Loucy (cell line): ENCODE measurements around the gene PRCD.
A peak's percentile ranks its signal among the peaks of the same experiment; 100 is the strongest.
"Not testable (repeated sequence)": the region's sequence is repeated elsewhere in the genome, so short reads cannot be mapped to it uniquely, and the experiment has no call there.

ENCODE experiments used
- H2AFZ ChIP-seq: fragments of 200-600 bp; sonication (generic); 2 replicates; pipeline ENCODE4 v1.6.0; 2016; ENCODE audit warnings: antibody characterized with exemption, mild to moderate bottlenecking, low read length, moderate library complexity
- H3F3A ChIP-seq: fragments of 200-600 bp; 2 replicates; pipeline ENCODE4 v1.6.0; 2016; ENCODE audit warnings: antibody characterized with exemption, low read depth, mild to moderate bottlenecking
- H3K27me3 ChIP-seq: fragments of 200-600 bp; sonication (generic); 2 replicates; pipeline ENCODE4 v1.6.1; 2014; ENCODE audit warnings: low read length, mild to moderate bottlenecking; ENCODE audit not compliant: insufficient read depth, poor library complexity, severe bottlenecking
- H3K36me3 ChIP-seq: fragments of 200-600 bp; sonication (generic); 2 replicates; pipeline ENCODE4 v1.6.1; 2016; ENCODE audit warnings: low read length; ENCODE audit not compliant: insufficient read depth
- H3K4me1 ChIP-seq: fragments of 200-600 bp; sonication (generic); 2 replicates; pipeline ENCODE4 v1.5.1; 2014; ENCODE audit warnings: low read length, mild to moderate bottlenecking; ENCODE audit not compliant: insufficient read depth, poor library complexity, severe bottlenecking
- H3K4me2 ChIP-seq: fragments of 200-600 bp; sonication (generic); 2 replicates; pipeline ENCODE4 v1.6.0; 2014; ENCODE audit warnings: antibody characterized with exemption, low read length, low read depth, mild to moderate bottlenecking; ENCODE audit not compliant: poor library complexity, severe bottlenecking
- H3K4me3 ChIP-seq: fragments of 200-600 bp; sonication (generic); 2 replicates; pipeline ENCODE4 v1.5.1; 2014; ENCODE audit warnings: low read length, mild to moderate bottlenecking, mixed read lengths; ENCODE audit not compliant: poor library complexity, severe bottlenecking
- H3K79me2 ChIP-seq: fragments of 200-600 bp; sonication (generic); 2 replicates; pipeline ENCODE4 v1.6.1; 2014; ENCODE audit warnings: low read length; ENCODE audit not compliant: insufficient read depth
- H3K9ac ChIP-seq: fragments of 200-600 bp; sonication (generic); 2 replicates; pipeline ENCODE4 v1.6.0; 2014; ENCODE audit warnings: mild to moderate bottlenecking, low read depth, low read length, moderate library complexity; ENCODE audit not compliant: poor library complexity, severe bottlenecking
- H3K9me2 ChIP-seq: fragments of 200-600 bp; sonication (generic); replicated peaks from 2 replicates; pipeline ENCODE4 v1.6.1; 2016; ENCODE audit warnings: low read depth, low read length, mixed read lengths
- H3K9me3 ChIP-seq: fragments of 200-600 bp; sonication (generic); 2 replicates; pipeline ENCODE4 v1.6.1; 2014; ENCODE audit warnings: mild to moderate bottlenecking, antibody characterized with exemption, low read length, low read depth; ENCODE audit not compliant: insufficient read depth
- H4K20me1 ChIP-seq: fragments of 200-600 bp; sonication (generic); 2 replicates; pipeline ENCODE4 v1.6.0; 2014; ENCODE audit warnings: antibody characterized with exemption, low read length, mild to moderate bottlenecking; ENCODE audit not compliant: insufficient read depth, poor library complexity, severe bottlenecking
- EZH2phosphoT487 ChIP-seq: fragments of 200-600 bp; IDR thresholded peaks from 2 replicates; pipeline ENCODE4 v1.6.1; 2018; ENCODE audit warnings: antibody characterized with exemption, mild to moderate bottlenecking, moderate library complexity, borderline replicate concordance
- TF ChIP-seq, protein P1 (sequence below): fragments of 200-600 bp; sonication (generic); conservative IDR thresholded peaks from 2 replicates; pipeline ENCODE4 v1.5.1; 2014; ENCODE audit warnings: mild to moderate bottlenecking, antibody characterized with exemption, low read length

PRCD gene

GRCh38 chr17:76524598-76525512, 15.0 kb upstream of the PRCD start:
- Histone ChIP-seq H3F3A (peaks cover 4% of the 10 kb centered on the region; the same call in 1 of the 2 replicates), H2AFZ (0 out of 2 replicates have a peak overlapping the region, but pooled peaks have one; percentile 7), H3K4me2 (no peak overlapping the region), H3K9ac (no peak overlapping the region), H3K79me2 (peaks cover 14% of the 10 kb centered on the region), H3K27me3 (no peaks in the 10 kb centered on the region), H3K4me3 (no peak overlapping the region), H3K9me2 (no peaks in the 10 kb centered on the region), H3K9me3 (no peaks in the 10 kb centered on the region), H4K20me1 (no peaks in the 10 kb centered on the region), H3K36me3 (no peaks in the 10 kb centered on the region), H3K4me1 (peaks cover 32% of the 10 kb centered on the region)
- TF ChIP-seq EZH2phosphoT487 = no peak
- TF ChIP-seq, protein P1, sequence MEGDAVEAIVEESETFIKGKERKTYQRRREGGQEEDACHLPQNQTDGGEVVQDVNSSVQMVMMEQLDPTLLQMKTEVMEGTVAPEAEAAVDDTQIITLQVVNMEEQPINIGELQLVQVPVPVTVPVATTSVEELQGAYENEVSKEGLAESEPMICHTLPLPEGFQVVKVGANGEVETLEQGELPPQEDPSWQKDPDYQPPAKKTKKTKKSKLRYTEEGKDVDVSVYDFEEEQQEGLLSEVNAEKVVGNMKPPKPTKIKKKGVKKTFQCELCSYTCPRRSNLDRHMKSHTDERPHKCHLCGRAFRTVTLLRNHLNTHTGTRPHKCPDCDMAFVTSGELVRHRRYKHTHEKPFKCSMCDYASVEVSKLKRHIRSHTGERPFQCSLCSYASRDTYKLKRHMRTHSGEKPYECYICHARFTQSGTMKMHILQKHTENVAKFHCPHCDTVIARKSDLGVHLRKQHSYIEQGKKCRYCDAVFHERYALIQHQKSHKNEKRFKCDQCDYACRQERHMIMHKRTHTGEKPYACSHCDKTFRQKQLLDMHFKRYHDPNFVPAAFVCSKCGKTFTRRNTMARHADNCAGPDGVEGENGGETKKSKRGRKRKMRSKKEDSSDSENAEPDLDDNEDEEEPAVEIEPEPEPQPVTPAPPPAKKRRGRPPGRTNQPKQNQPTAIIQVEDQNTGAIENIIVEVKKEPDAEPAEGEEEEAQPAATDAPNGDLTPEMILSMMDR = no peak

- H3K9me3 ChIP-seq, H3K9me2 ChIP-seq, H3K36me3 ChIP-seq, H3K27me3 ChIP-seq, H4K20me1 ChIP-seq, H3K4me3 ChIP-seq, H3K9ac ChIP-seq, H3K4me2 ChIP-seq, H2AFZ ChIP-seq, H3F3A ChIP-seq: not testable (repeated sequence)
- Histone ChIP-seq H3K79me2 (peaks cover 21% of the 10 kb centered on the region), H3K4me1 (peaks cover 38% of the 10 kb centered on the region)
Measured at GRCh38 chr17:76525513-76525833, 14.4 kb upstream of the PRCD start.

- not testable (repeated sequence) for H3K27me3 ChIP-seq, H3K36me3 ChIP-seq, H4K20me1 ChIP-seq, H3F3A ChIP-seq, H3K9me2 ChIP-seq, H3K9me3 ChIP-seq
- Histone ChIP-seq H3K4me1 (peaks cover 42% of the 10 kb centered on the region), H2AFZ (peak overlapping the region; percentile 35; the same call in 1 of the 2 replicates), H3K4me2 (peak overlapping the region; percentile 96), H3K4me3 (peak overlapping the region; percentile 93), H3K9ac (peak overlapping the region; percentile 99), H3K79me2 (peaks cover 36% of the 10 kb centered on the region)
Measured at GRCh38 chr17:76527016-76527415, 12.8 kb upstream of the PRCD start.

DNA sequence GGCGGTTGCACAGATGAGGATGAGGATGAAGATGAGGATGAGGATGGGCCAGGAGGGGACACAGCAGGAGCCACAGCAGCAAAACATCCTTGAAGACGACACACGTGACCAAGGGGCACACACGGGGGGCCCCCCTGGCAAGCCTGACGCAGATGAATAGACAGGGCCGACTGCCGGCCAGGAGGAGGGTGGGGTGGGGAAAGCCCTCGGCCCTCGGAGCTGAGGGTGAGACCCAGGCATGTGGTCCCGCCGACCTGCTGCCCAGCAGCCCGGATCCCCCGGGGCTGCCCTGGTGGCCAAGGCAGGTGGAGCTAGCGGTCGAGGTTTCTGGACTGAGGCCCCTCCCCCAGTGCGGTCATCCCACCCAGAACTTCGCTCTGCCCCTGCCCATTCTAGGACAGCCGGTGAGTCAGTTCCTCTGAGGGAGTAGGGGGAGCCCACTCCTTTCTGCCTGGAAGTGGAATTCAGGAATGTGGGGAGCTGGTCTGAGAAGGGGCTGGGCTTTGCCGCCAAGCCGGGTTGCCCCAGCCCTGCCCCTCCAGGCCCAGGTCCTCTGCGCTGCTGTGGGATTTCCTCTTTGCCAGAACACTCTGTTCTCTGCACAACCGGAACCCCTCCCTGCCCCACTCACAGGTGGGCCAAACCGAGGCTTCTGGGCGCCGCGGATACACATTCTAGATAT, 12.3 kb upstream of the PRCD start:
- Histone ChIP-seq H3K9ac (peak overlapping the region; percentile 99), H3K4me1 (peaks cover 45% of the 10 kb centered on the region), H3K4me2 (peak overlapping the region; percentile 96), H2AFZ (peak overlapping the region; percentile 35), H3K27me3 (no peaks in the 10 kb centered on the region), H4K20me1 (no peaks in the 10 kb centered on the region), H3K9me3 (no peaks in the 10 kb centered on the region), H3K79me2 (peaks cover 36% of the 10 kb centered on the region), H3F3A (peaks cover 4% of the 10 kb centered on the region; the same call in 1 of the 2 replicates), H3K36me3 (no peaks in the 10 kb centered on the region), H3K9me2 (no peaks in the 10 kb centered on the region), H3K4me3 (peak overlapping the region; percentile 93)
- no peak for TF ChIP-seq EZH2phosphoT487
- TF ChIP-seq, protein P1 = no peak; the same call in 1 of the 2 replicates
